GM21367 (cell line): ENCODE results near the gene LCA5L.
A peak's percentile ranks its signal among the peaks of the same experiment; 100 is the strongest.
"Not testable (repeated sequence)": the region's sequence is repeated elsewhere in the genome, so short reads cannot be mapped to it uniquely, and the experiment has no call there.

Experiments
- ATAC-seq: cut with Tn5 transposase; IDR thresholded peaks from one replicate; pipeline ENCODE4 v1.9.1; 2021; ENCODE audit not compliant: unreplicated experiment

LCA5L gene

DNA sequence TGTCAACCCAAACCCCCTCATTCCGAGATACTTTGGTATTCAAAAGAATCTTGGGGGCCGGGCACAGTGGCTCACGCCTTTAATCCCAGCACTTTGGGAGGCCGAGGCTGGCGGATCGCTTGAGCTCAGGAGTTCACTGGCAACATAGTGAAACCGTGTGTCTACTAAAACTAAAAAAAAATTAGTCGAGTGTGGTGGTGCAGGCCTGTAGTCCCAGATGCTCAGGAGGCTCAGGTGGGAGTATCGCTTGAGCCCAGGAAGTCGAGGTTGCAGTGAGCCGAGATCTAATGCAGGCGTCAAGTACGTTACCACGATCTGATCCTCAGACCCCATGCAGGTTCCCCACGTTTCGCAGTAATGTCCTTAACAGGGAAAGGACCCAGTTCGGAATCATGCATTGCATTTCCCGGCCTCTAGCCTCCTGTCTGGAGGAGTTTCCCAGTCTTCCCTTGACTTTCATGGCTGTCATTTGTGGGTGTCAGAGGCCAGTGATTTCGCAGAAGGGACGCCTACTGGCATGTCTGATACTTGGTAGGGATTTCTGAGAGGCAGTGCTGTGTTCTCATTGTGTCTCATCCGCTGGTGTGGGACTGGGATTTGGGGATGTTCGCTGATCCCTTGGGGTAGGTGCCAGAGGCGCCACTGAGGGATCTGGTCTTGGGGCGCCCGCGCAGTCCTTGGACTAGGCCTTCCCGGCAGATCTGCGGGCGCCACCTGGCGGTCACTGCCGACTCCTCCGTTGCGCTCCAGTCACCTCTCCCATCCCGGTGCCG is 57.4 kb downstream of the LCA5L start:
- ATAC-seq, result peak; percentile 88

DNA sequence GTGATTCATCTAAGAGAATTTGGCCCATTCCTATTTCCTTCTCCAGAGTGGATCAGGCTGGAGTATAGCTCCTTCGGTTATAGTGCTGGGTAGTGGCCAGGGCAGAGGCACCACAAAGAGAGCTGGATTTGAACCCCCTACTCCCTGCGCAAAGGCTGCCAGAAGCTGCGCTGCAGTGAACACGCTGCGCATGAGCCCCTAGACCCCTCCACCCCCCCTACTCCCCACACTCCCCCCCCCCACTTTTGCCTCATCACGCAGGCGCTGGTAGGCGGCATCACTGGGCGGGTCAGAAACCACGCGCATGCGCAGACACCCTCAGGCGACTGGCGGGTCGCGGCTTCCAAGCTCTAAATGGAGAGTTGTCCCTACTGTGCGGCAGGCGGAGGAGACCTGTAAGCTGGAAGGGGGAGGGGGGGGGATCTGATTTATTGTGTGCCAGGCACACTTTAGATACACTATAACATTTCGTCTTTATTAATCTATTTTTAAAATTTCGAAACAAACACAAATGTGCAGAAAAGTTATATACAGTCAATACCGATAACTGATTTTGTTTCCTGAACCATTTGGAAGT is 58.0 kb downstream of the LCA5L start:
- ATAC-seq, result no peak

DNA sequence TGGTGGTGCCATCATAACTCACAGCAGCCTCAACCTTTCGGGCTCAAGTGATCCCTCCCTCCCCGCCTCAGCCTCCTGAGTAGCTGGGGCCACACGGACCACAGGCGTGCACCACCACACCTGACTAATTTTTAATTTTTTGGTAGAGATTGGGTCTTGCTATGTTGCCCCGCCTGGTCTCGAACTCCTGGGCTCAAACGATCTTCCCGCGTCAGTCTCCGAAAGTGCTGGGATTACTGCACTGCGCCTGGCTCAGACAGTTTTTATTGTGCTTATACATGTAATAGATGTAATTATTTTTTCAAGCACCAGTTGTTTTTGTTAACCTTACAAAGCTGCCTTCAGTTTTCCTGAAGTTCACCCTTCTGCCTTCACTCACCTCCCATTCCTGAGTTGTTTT is 58.7 kb downstream of the LCA5L start:
- ATAC-seq, result no peak

DNA sequence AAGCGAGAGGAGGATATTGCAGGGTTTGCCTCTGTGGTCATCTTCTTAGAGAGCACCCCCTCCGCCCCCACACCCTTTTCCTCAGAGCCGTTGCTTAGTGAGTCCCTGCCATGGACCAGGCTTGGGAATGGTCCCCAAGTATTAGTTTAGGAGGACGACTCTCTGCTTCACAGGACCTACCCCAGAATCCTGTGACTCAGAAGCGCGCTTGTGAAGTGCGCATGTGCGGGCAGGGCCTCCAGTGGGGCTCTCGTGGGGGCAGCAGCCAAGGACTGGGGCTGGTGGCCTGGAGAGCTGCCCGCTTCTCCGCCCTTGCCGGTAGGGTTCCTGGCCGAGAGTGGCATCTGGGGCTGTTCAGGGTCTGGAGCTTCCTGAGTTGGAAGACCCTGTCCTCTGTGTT is 59.4 kb downstream of the LCA5L start:
- ATAC-seq, result no peak

DNA sequence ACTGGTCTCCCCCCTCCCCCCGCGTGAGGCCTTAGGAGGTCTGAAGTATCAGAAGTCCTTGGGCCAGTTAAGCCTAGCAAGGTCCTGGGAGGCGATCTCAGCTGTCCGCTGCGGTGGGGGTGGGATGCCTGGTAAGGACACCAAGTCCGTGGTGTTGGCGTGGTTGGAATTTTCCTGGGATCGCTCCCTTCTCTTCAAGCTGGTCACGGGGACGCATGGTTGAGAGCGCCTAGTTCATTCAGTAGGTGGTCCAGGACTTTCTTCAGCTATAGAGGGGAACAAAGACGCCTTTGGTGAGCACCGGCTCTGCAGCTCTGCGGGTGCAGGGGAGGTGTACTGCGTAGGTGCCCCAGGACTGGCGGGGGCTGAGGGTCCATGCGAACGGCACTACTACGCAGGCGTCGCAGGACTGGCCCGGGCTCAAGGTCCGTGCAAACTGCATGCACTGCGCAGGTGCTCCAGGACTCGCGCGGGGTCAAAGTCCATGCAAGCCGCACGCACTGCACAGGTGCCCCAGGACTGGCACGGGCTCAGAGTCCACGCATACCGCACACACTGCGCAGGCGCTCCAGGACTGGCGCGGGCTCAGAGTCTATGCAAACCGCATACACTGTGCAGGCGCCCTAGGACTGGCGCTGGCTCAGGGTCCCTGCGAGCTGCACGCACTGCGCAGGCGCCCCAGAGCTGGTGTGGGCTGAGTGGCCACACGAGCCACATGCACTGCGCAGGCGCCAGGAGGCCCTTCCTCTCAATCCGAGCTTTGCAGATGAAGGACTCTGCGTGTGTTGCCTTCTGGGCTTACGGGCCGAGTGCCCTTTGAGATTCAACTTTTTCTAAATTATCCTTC is 60.1 kb downstream of the LCA5L start:
- no peak for ATAC-seq

DNA sequence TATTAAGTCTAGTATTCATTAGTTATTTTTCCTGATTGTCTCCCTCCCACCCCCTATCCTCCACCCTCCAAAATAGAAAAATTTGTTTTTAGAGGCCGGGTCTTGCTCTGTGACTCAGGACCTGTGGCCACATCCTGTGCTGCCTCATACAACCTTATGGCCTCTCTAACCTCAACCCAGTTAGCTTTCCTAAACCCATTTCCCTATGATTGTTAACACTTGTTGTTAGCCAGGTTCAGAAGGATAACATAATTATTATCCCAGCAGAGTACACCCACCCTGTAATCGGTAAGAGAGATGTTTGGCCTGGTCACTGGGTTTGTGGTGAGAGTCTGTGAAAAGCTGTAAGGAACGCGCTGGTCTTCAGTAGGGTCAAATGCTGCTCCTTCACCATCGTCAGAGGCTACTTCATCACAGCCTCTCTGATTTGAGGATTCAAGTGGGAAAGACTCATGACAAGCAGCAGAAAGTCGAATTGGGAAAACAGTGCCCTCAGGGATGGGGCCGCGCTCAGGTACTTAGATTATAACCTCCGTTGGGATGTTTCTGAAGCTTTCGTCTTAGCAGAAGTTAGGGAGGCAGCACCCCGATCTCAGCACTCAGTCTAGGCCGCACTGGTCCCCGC is 60.8 kb downstream of the LCA5L start:
- no peak for ATAC-seq

DNA sequence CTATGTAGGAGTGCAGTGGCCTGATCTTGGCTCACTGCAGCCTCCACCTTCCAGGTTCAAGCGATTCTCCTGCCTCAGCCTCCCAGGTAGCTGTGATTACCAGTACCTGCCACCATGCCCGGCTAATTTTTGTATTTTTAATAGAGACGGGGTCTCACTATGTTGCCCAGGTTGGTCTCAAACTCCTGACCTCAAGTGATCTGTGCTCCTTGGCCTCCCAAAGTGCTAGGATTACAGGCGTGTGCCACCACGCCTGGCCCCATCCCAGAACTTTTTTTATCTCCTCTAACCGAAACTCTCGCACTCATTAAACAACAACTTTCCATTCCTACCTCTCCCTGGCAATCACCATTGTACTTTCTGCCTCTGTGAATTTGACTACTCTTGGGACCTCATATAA is 63.5 kb downstream of the LCA5L start:
- ATAC-seq, result not testable (repeated sequence)

DNA sequence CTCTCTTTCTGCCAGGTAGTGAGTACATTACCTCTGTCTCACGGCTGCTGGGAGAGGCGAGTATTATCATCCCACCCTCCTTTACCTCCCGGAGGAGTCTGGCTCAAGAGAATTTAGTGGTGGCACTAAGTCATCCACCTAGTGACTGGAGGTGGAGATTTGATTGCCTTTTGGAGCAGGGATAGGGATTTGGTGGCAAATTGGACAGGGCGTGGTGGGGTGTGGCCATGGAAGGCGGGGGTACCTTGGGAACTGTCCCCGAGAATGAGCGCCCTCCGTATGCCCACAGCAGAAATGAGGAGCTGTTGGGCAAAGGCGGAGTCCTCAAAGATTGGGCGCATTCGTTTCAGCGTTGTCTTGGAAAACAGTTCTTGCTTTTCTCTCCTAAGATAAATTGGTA is 64.6 kb downstream of the LCA5L start:
- ATAC-seq, result no peak

DNA sequence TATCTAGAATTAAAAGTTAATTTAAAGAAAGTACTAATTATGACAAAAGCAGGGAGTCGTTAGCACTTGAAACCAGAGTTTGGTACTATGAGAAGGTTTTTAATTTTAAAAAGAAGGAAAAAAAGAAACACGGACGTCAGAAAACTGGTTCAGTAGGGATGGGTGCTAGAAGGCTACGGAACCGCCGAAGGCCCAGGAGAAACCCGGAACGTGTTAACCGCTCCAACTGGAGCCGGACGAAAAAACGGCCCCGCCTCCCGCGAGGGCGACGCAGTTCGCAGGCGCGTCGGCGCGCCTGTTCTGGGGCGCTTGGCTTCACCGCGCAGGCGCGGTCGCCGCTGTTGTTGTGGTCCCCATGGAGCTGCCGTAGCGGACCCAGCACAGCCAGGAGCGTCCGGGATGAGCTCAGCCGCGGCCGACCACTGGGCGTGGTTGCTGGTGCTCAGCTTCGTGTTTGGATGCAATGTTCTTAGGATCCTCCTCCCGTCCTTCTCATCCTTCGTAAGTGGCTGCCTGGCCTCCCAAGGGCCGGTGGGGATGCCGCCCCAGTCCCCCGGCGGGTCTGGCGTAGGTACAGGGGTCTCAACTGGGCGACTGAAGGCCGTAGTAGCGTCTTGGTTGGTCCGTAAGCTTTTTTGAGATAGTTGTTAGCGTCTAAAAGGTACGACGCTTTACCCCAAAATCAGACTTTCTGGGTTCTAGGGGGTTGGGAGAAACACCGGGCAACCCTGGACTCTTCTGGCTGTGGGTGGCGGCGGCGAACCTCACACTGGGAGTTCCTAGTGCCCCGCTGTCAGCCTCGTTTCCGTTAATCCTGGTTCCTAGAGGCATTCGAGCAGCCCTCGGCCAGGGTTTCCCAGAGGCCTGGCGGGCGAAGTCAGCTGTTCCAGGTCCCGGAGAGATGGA is 65.3 kb downstream of the LCA5L start:
- peak; percentile 96 for ATAC-seq

DNA sequence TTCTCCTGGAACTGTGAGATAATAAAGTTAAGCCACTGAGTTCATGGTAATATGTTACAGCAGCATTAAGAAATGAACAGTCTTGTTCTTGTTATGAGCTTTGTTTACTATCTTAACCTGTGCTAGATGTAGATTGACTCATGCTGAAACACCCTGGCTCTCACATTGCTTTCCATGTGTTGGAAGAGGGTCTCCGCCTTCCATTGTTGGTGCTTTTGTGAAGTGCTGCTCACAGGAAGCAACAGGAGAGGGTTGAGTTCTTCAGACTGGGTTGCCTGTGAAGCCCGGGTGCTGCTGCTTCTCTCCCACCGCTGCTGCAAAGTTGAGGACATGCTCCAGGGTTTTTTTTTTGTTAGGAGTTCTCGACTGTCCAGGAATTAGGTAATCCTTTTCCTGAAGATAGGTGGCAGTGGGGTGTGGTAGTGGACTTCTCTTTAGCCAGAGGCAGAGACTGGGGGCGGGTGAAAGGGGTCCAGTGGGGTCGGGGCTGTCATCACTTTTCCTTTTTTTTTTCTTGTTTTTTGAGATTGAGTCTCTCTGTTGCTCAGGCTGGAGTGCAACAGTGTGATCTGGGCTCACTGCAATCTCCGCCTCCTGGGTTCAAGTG is 68.0 kb downstream of the LCA5L start:
- ATAC-seq, result no peak

DNA sequence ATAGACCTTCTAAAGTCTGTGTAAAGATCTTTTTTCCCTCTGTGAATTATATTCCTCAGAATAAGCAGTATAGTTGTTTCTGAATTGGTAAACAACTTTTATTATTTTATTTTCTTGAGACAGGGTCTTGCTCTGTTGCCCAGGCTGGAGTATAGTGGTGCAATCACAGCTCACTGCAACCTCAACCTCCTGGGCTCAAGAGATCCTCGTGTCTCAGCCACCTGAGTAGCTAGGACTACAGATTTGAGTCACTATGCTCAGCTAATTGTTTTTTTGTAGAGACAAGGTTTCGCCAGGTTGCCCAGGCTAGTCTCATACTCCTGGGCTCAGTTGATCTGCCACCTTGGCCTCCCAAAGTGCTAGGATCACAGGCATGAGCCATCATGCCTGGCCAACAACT is 70.1 kb downstream of the LCA5L start:
- no peak for ATAC-seq

DNA sequence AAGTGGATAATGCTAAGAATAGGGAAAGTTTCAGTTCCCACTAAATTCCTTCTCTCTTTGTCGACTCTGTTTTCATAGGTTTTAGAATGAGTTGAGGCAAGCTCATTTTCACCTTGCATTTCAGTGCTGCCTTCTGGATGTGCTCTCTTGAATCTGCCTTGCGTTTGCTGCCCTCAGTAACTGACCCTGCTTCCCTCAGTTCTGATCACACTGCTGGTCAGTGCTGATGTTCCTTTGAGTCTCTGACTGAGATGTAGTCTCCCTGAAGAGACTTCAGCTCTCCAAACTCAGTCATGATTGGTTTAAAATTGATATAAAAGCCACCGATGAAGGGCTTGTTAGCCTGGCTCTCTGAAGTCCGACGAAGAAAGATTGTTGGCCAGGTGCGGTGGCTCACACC is 71.5 kb downstream of the LCA5L start:
- ATAC-seq, result no peak

DNA sequence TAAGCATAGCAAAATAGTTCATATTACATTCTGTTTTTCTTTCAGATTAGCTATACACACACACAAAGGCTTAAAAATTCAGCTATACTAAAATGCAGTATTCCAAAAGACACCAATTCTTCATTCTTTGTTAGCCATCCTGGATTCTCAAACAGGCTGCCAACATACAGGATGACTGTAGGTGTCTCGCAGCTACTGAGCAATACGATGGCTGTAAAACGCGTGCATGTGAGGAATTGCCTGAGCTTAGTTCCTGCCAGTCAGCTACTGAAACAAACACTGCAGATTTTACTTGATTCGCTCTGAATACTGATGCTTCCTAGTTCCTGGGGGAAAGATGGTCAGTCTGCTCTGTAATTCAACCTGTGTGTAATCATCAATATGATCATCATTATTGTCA is 71.9 kb downstream of the LCA5L start:
- ATAC-seq, result no peak

DNA sequence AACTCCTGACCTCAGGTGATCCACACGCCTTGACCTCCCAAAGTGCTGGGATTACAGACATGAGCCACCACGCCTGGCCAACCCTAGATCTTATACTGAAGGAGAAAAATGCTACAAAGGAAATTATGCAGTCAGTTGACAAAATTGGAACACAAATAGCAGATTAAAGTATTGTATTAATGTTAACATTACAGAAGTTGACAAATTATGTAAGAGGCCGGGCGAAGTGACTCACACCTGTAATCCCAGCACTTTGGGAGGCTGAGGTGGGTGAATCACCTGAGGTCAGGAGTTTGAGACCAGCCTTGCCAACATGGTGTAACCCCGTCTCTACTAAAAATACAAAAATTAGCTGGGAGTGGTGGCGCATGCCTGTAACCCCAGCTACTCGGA is 75.7 kb downstream of the LCA5L start:
- ATAC-seq, result not testable (repeated sequence)

DNA sequence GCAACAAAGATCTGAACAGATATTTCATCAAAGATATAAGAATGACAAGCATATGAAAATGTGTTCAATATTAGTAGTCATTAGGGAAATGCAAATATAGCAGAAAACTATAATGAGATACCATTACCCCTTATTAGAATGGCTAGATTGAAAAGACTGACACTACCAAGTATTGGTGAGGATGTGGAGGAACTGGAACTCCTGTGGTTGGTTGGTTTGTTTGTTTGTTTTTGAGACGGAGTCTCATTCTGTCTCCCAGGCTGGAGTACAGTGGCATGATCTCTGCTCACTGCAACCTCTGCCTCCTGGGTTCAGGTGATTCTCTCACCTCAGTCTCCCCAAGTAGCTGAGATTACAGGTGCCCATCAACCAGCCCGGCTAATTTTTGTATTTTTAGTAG is 77.8 kb downstream of the LCA5L start:
- no peak for ATAC-seq

DNA sequence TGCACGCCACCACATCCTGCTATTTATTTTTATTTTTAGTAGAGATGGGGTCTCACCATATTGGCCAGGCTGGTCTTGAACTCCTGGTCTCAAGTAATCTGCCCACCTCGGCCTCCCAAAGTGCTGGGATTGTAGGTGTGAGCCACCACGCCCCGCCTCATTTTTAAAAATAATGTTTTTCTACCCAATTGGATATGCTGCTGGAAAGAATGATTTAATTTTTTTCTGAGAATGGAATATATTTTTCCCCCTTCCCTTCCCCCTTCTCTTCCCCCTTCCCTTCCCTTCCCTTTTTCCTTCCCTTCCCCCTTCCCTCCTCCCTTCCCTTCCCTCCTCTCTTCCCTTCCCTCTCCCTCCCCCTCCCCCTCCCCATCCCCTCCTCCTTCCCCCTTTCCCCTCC is 79.0 kb downstream of the LCA5L start:
- no peak for ATAC-seq

DNA sequence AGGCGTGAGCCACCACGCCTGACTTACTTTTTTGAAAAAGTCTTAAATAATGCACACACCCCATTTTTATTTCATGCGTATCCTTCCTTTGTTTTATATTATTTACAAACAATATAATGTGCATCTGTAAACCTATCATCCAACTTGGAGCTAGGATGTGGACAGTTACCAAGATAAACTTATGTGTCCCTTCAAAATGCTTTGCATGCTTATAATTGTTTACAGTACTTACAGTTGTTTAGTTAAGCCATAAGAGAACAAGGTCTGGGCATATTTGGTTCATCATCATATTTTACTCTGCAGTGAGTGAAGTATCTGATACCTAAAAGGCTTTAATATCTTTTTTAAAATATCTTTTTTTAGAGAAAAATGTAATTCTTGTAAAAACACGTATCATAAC is 80.6 kb downstream of the LCA5L start:
- no peak for ATAC-seq

DNA sequence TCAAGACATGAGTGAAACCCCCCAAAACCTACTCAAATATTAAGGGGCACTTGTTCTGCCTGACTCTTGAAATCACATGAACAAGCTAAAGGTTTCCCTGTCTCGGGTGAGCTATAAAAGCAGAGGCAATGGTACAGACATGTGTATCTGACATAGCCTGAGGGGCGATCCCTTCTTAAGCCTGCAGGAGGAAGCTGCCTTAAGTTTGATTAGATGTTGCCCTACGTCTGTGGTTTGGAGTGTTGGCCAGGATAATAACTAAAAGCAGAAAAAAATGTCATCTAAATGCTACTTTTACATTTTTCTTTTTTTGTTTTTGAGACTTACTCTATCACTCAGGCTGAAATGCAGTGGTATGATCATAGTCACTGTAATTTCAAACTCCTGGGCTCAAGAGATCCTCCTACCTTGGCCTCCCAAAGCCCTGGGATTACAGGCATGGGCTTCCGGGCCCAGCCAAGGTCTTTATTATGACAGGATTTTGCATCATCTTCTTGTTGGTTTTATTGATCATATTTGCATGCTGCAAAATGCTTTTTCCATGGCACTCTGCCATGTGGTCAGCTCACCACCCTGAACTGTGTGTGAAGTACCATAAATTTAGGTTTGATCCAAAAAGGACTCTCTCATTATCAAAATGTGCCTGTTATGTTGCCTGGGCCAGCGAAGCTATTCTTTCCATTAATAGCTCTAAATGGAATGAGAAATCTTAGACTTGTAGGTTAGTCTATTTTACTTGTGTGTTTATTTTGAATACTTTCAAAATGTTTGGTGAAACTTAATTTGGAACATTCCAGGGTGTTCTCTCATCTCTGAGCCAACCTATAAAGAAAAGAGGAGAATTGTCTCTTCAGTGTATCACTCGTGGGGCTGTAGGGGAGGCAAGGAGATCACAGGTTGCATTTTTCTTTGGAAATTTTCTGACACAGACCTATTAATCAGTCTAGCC is 81.7 kb downstream of the LCA5L start:
- ATAC-seq, result no peak

DNA sequence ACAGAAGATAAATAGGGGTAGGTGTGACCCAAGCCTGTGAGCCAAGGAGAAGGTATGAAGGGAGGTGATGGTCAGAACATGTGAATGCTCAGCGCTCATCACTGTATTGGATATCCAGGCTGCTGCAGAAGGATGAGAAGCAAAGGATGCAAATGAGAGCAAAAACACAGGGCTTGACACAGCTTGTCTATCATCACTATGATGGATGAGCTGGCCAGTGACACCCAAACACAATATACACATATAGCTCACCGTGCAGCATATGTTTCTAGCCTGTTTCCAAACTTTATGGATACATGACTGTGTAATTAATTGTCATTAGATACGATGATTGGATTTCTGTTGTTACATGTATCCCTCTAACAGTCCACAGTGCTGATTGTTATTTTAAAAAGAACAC is 82.8 kb downstream of the LCA5L start:
- ATAC-seq, result no peak
